Trophoblast cell (in vitro differentiated cells and primary cell): Measurements from ENCODE around the gene DPYD.

Experiments used
- DNase-seq, 2 donors: peaks; one replicate each; pipeline ENCODE4 v3.0.0-alpha.2; 2016
- H2AFZ ChIP-seq: 2 replicates; pipeline ENCODE4 v1.6.1; 2013; ENCODE audit warnings: low read length, moderate library complexity, mild to moderate bottlenecking; ENCODE audit not compliant: insufficient read depth, poor library complexity
- H2AK5ac ChIP-seq: 2 replicates; pipeline ENCODE4 v1.6.1; 2013; ENCODE audit warnings: mild to moderate bottlenecking, low read length
- H2BK120ac ChIP-seq: 2 replicates; pipeline ENCODE4 v1.6.1; 2013; ENCODE audit warnings: low read length, mild to moderate bottlenecking, moderate library complexity; ENCODE audit not compliant: insufficient read depth, poor library complexity
- H2BK12ac ChIP-seq: 2 replicates; pipeline ENCODE4 v1.6.1; 2013; ENCODE audit warnings: mild to moderate bottlenecking, low read length, moderate library complexity
- H2BK5ac ChIP-seq: 2 replicates; pipeline ENCODE4 v1.6.1; 2013; ENCODE audit warnings: low read length, low read depth, moderate library complexity, mild to moderate bottlenecking; ENCODE audit not compliant: poor library complexity
- H3K14ac ChIP-seq: 2 replicates; pipeline ENCODE4 v1.6.1; 2013; ENCODE audit warnings: mild to moderate bottlenecking, low read length
- H3K18ac ChIP-seq: 2 replicates; pipeline ENCODE4 v1.6.1; 2013; ENCODE audit warnings: mild to moderate bottlenecking, low read length
- H3K23ac ChIP-seq: 2 replicates; pipeline ENCODE4 v1.6.1; 2013; ENCODE audit warnings: low read length
- H3K27ac ChIP-seq: 2 replicates; pipeline ENCODE4 v1.5.1; 2013; ENCODE audit warnings: low read depth, mild to moderate bottlenecking, inconsistent platforms, low read length, moderate library complexity
- H3K27me3 ChIP-seq: 2 replicates; pipeline ENCODE4 v1.6.1; 2013; ENCODE audit warnings: inconsistent platforms, mild to moderate bottlenecking, low read length, moderate library complexity; ENCODE audit not compliant: insufficient read depth
- H3K36me3 ChIP-seq, 2 experiments: 1 replicate in 1 of 2; 2 replicates in 1 of 2; pipeline ENCODE4 v1.6.1; 2013; ENCODE audit warnings: low read length in 2 of 2, mild to moderate bottlenecking in 2 of 2, moderate library complexity in 1 of 2; ENCODE audit not compliant: insufficient read depth in 2 of 2, control insufficient read depth in 1 of 2
- H3K4ac ChIP-seq: 2 replicates; pipeline ENCODE4 v1.6.1; 2013; ENCODE audit warnings: low read depth, mild to moderate bottlenecking, low read length, moderate library complexity
- H3K4me1 ChIP-seq, 2 experiments: 1 replicate in 1 of 2; 2 replicates in 1 of 2; pipeline ENCODE4 v1.6.1; 2013; ENCODE audit warnings: low read length in 2 of 2, mild to moderate bottlenecking in 2 of 2, moderate library complexity in 1 of 2; ENCODE audit not compliant: insufficient read depth in 2 of 2, control insufficient read depth in 1 of 2
- H3K4me2 ChIP-seq: 2 replicates; pipeline ENCODE4 v1.6.1; 2013; ENCODE audit warnings: inconsistent platforms, mild to moderate bottlenecking, low read length, moderate library complexity
- H3K4me3 ChIP-seq: 2 replicates; pipeline ENCODE4 v1.5.1; 2013; ENCODE audit warnings: mild to moderate bottlenecking, low read depth, low read length, inconsistent platforms
- H3K79me1 ChIP-seq: one replicate; pipeline ENCODE4 v1.6.1; 2013; ENCODE audit warnings: low read length
- H3K79me2 ChIP-seq: 2 replicates; pipeline ENCODE4 v1.6.1; 2013; ENCODE audit warnings: low read length, mild to moderate bottlenecking; ENCODE audit not compliant: control insufficient read depth, insufficient read depth, poor library complexity
- H3K9ac ChIP-seq: 2 replicates; pipeline ENCODE4 v1.6.1; 2013; ENCODE audit warnings: mild to moderate bottlenecking, low read length
- H3K9me3 ChIP-seq: 2 replicates; pipeline ENCODE4 v1.6.1; 2013; ENCODE audit warnings: low read depth, mild to moderate bottlenecking, control low read depth, inconsistent platforms, low read length; ENCODE audit not compliant: insufficient read depth
- H4K12ac ChIP-seq: 2 replicates; pipeline ENCODE4 v1.6.1; 2013; ENCODE audit warnings: low read depth, mild to moderate bottlenecking, low read length, moderate library complexity
- H4K8ac ChIP-seq: 2 replicates; pipeline ENCODE4 v1.6.1; 2013; ENCODE audit warnings: low read depth, mild to moderate bottlenecking, low read length, moderate library complexity
- H4K91ac ChIP-seq: one replicate; pipeline ENCODE4 v1.6.1; 2013; ENCODE audit warnings: low read depth, mild to moderate bottlenecking, low read length, moderate library complexity
- WGBS: extraction: QIAGEN DNeasy Blood & Tissue Kit; methylation state at CpG from one replicate; pipeline ENCODE4 v1.1.7; 2013; ENCODE audit warnings: missing lambda C conversion rate; ENCODE audit not compliant: insufficient read length, insufficient coverage; ENCODE audit errors: extremely low coverage; 5-methylcytosine and 5-hydroxymethylcytosine counted together

Gene DPYD

GRCh38 chr1:97911266-97912215, 9.3 kb downstream of the DPYD start:
- Histone ChIP-seq H4K8ac (no peak overlapping the region), H2BK120ac (no peak overlapping the region), H2AFZ (no peak overlapping the region), H3K9me3 (peaks cover 3% of the 10 kb centered on the region), H3K14ac (no peak overlapping the region), H3K4ac (no peak overlapping the region), H2BK5ac (no peak overlapping the region), H3K79me1 (no peaks in the 10 kb centered on the region), H3K4me2 (no peak overlapping the region), H2BK12ac (no peak overlapping the region), H4K12ac (no peak overlapping the region), H3K23ac (no peak overlapping the region), H3K4me1 (no peaks in the 10 kb centered on the region), H4K91ac (no peak overlapping the region), H3K18ac (no peak overlapping the region), H2AK5ac (no peak overlapping the region), H3K79me2 (no peaks in the 10 kb centered on the region), H3K27ac (no peak overlapping the region), H3K4me3 (no peak overlapping the region), H3K36me3 (no peaks in the 10 kb centered on the region), H3K27me3 (no peaks in the 10 kb centered on the region), H3K9ac (no peak overlapping the region)
- DNase-seq, result no peak
- WGBS, result no CpG with 5 or more reads among the region's 8 CpGs

- Histone ChIP-seq H3K4ac (no peak overlapping the region), H3K79me1 (no peaks in the 10 kb centered on the region), H2BK12ac (no peak overlapping the region), H4K91ac (no peak overlapping the region), H3K27me3 (no peaks in the 10 kb centered on the region), H2AK5ac (no peak overlapping the region), H3K4me2 (no peak overlapping the region), H3K9me3 (peaks cover 3% of the 10 kb centered on the region), H2AFZ (no peak overlapping the region), H4K12ac (no peak overlapping the region), H2BK5ac (no peak overlapping the region), H3K18ac (no peak overlapping the region), H2BK120ac (no peak overlapping the region), H4K8ac (no peak overlapping the region), H3K4me3 (no peak overlapping the region), H3K23ac (no peak overlapping the region), H3K14ac (no peak overlapping the region), H3K9ac (no peak overlapping the region), H3K27ac (no peak overlapping the region), H3K79me2 (no peaks in the 10 kb centered on the region), H3K4me1 (no peaks in the 10 kb centered on the region), H3K36me3 (no peaks in the 10 kb centered on the region)
- DNase-seq, result no peak
Measured at GRCh38 chr1:97909266-97909665, 11.6 kb downstream of the DPYD start.

GRCh38 chr1:97907886-97908285, 12.9 kb downstream of the DPYD start:
- Histone ChIP-seq H3K27me3 (no peaks in the 10 kb centered on the region), H3K18ac (no peak overlapping the region), H3K79me1 (no peaks in the 10 kb centered on the region), H3K4me1 (no peaks in the 10 kb centered on the region), H4K91ac (no peak overlapping the region), H3K9ac (no peak overlapping the region), H2BK120ac (no peak overlapping the region), H2AK5ac (no peak overlapping the region), H3K79me2 (no peaks in the 10 kb centered on the region), H3K4me3 (no peak overlapping the region), H2BK12ac (no peak overlapping the region), H3K4me2 (no peak overlapping the region), H4K8ac (no peak overlapping the region), H3K27ac (no peak overlapping the region), H3K4ac (no peak overlapping the region), H3K23ac (no peak overlapping the region), H3K9me3 (peaks cover 3% of the 10 kb centered on the region), H2AFZ (no peak overlapping the region), H2BK5ac (no peak overlapping the region), H3K36me3 (no peaks in the 10 kb centered on the region), H3K14ac (no peak overlapping the region), H4K12ac (no peak overlapping the region)
- DNase-seq, result no peak
- WGBS, result no CpG with 5 or more reads among the region's 3 CpGs

- no peak overlapping the region for H3K9ac ChIP-seq
- peak in 1 of 2 donors; percentile 22 for DNase-seq
- H3K79me2 ChIP-seq, result no peaks in the 10 kb centered on the region
- no peak overlapping the region for H2BK12ac ChIP-seq
- H3K4ac ChIP-seq, result no peak overlapping the region
- H3K14ac ChIP-seq, result no peak overlapping the region
- WGBS, result no CpG with 5 or more reads among the region's 7 CpGs
- H3K9me3 ChIP-seq, result peaks cover 3% of the 10 kb centered on the region
- no peaks in the 10 kb centered on the region for H3K79me1 ChIP-seq
- H3K27me3 ChIP-seq, result no peaks in the 10 kb centered on the region
- H3K23ac ChIP-seq, result no peak overlapping the region
- H2AFZ ChIP-seq, result no peak overlapping the region
- no peak overlapping the region for H4K8ac ChIP-seq
- H3K36me3 ChIP-seq, result no peaks in the 10 kb centered on the region
- no peaks in the 10 kb centered on the region for H3K4me1 ChIP-seq
- no peak overlapping the region for H2BK120ac ChIP-seq
- no peak overlapping the region for H2BK5ac ChIP-seq
- no peak overlapping the region for H3K27ac ChIP-seq
- no peak overlapping the region for H4K91ac ChIP-seq
- no peak overlapping the region for H2AK5ac ChIP-seq
- no peak overlapping the region for H3K4me2 ChIP-seq
- H3K18ac ChIP-seq, result no peak overlapping the region
- H4K12ac ChIP-seq, result no peak overlapping the region
- no peak overlapping the region for H3K4me3 ChIP-seq
Measured at GRCh38 chr1:97906567-97907241, 14.1 kb downstream of the DPYD start.
